ENCODE results near the gene TNN. TPM values are rescaled to one million over a fixed set of nuclear protein-coding genes. Genes with fewer than 3 reads are reported as not detected.
A peak's percentile ranks its signal among the peaks of the same experiment; 100 is the strongest.

The TNN gene
- total RNA-seq, 1 experiment from 2014 or later = 0.11 TPM

GRCh38 chr1:175132436-175132835, 64.8 kb downstream of the TNN start:
- Mint-ChIP-seq H3K4me3 (no peak overlapping the region), H3K27ac (peak overlapping the region in 1 of 3 experiments; percentile 72; a peak in 1 of 7 replicates), H3K36me3 (ENCODE audit: insufficient read depth in 1 of 3, low read depth in 3 of 3) (peaks cover 0 to 3% (median 0%) of the 10 kb centered on the region in 3 experiments; a peak in 3 of 7 replicates), H3K27me3 (ENCODE audit: low read depth) (peaks cover 3% of the 10 kb centered on the region), H3K9me3 (peaks cover 0 to 2% of the 10 kb centered on the region in 2 experiments; a peak in 2 of 5 replicates), H3K4me1 (peaks cover 39 to 43% of the 10 kb centered on the region in 2 experiments)
- no peak overlapping the region for H4K5ac ChIP-seq (ENCODE audit: insufficient read length, low read depth, low read length)
- H3T11ph ChIP-seq (ENCODE audit: low read length) = no peak overlapping the region
- H3K18ac ChIP-seq (ENCODE audit: insufficient read length, low read depth, low read length) = no peak overlapping the region
- no peak for DNase-seq
- H3K14ac ChIP-seq (ENCODE audit: insufficient read depth, low read length) = no peak overlapping the region
- H3K56ac ChIP-seq (ENCODE audit: insufficient read length, low read depth, low read length) = no peak overlapping the region
- no peak overlapping the region for H2BK12ac ChIP-seq (ENCODE audit: insufficient read length, low read depth, low read length)
- no peaks in the 10 kb centered on the region for H3K79me2 ChIP-seq (ENCODE audit: insufficient read depth, low read length)
- H2BK120ac ChIP-seq (ENCODE audit: low read depth, low read length, poor library complexity, severe bottlenecking) = no peak overlapping the region
- no peak overlapping the region for H2BK15ac ChIP-seq (ENCODE audit: low read depth, low read length)
- TF ChIP-seq, protein P1, sequence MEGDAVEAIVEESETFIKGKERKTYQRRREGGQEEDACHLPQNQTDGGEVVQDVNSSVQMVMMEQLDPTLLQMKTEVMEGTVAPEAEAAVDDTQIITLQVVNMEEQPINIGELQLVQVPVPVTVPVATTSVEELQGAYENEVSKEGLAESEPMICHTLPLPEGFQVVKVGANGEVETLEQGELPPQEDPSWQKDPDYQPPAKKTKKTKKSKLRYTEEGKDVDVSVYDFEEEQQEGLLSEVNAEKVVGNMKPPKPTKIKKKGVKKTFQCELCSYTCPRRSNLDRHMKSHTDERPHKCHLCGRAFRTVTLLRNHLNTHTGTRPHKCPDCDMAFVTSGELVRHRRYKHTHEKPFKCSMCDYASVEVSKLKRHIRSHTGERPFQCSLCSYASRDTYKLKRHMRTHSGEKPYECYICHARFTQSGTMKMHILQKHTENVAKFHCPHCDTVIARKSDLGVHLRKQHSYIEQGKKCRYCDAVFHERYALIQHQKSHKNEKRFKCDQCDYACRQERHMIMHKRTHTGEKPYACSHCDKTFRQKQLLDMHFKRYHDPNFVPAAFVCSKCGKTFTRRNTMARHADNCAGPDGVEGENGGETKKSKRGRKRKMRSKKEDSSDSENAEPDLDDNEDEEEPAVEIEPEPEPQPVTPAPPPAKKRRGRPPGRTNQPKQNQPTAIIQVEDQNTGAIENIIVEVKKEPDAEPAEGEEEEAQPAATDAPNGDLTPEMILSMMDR (conservative IDR thresholded peaks at IDR 0.05) = no peak
- no peak overlapping the region for H2BK20ac ChIP-seq (ENCODE audit: low read depth, low read length, poor library complexity, severe bottlenecking)
- H2BK5ac ChIP-seq (ENCODE audit: insufficient read length, low read length) = no peak overlapping the region
- no peak overlapping the region for H3K23ac ChIP-seq (ENCODE audit: insufficient read length, low read depth, low read length)
- no peaks in the 10 kb centered on the region for H3K79me1 ChIP-seq (ENCODE audit: insufficient read depth, low read depth, low read length, poor library complexity, severe bottlenecking)
- no peak overlapping the region for H3K4me2 ChIP-seq (ENCODE audit: insufficient read depth, insufficient read length, low read length)
- no peak overlapping the region for H4K8ac ChIP-seq (replicated peaks; ENCODE audit: insufficient read length, low read depth, low read length)
- peaks cover 16% of the 10 kb centered on the region; the same call in 1 of the 2 replicates for H3K4me1 ChIP-seq (ENCODE audit: insufficient read depth, low read length)
- H4K91ac ChIP-seq (ENCODE audit: insufficient read length, low read depth, low read length) = no peak overlapping the region
- H3K27me3 ChIP-seq (ENCODE audit: insufficient read depth, low read length) = 0 out of 2 replicates have a peak, but pooled peaks cover 2% of the 10 kb centered on the region
- H2AK5ac ChIP-seq (ENCODE audit: insufficient read length, low read length) = no peak overlapping the region
- H3K4ac ChIP-seq (ENCODE audit: low read depth, low read length) = no peak overlapping the region
- no peak overlapping the region for H3K9ac ChIP-seq (ENCODE audit: extremely low read depth, insufficient read length, low read length)
- no peaks in the 10 kb centered on the region for H4K20me1 ChIP-seq (ENCODE audit: control insufficient read depth, insufficient read depth, insufficient read length)
- H2AFZ ChIP-seq (ENCODE audit: low read length) = no peak overlapping the region
- no CpG with 5 or more reads among the region's 1 CpG for WGBS (ENCODE audit: extremely low coverage, insufficient read length, low lambda C conversion rate)
- H3K27ac ChIP-seq (ENCODE audit: insufficient read length, low read depth, low read length) = no peak overlapping the region
- no peaks in the 10 kb centered on the region for H3K23me2 ChIP-seq (ENCODE audit: insufficient read length, low read depth, low read length, poor library complexity, severe bottlenecking)
- no peaks in the 10 kb centered on the region for H3K9me3 ChIP-seq (ENCODE audit: control insufficient read depth, low read depth, low read length)
